CD14-positive monocyte (primary cell): ENCODE measurements around the gene TMEM86B. TPM values are rescaled to one million over a fixed set of nuclear protein-coding genes. Genes with fewer than 3 reads are reported as not detected.
A peak's percentile ranks its signal among the peaks of the same experiment; 100 is the strongest.

Experiments used
- DNase-seq, 3 donors: peaks; one replicate each; pipeline ENCODE4 v3.0.0-alpha.2; 2011 to 2022
- H2AFZ ChIP-seq: 2 replicates; pipeline ENCODE4 v1.6.0; 2012; ENCODE audit warnings: mild to moderate bottlenecking, low read depth, low read length, inconsistent platforms; ENCODE audit not compliant: insufficient read depth, poor library complexity, severe bottlenecking
- H3K27ac ChIP-seq, 2 donors: 1 replicate in 1 of 2; 2 replicates in 1 of 2; pipeline ENCODE4 v1.5.1; 2012 to 2013; ENCODE audit warnings: low read length in 2 of 2, control low read depth in 1 of 2, inconsistent platforms in 1 of 2, low read depth in 1 of 2, mild to moderate bottlenecking in 1 of 2
- H3K27me3 ChIP-seq, 2 donors: one replicate each; pipeline versions ENCODE4 v1.6.0 to v1.6.1; 2011 to 2013; ENCODE audit warnings: low read length in 2 of 2; ENCODE audit not compliant: control insufficient read depth in 2 of 2, insufficient read depth in 2 of 2
- H3K36me3 ChIP-seq, 2 donors: replicated peaks in 1 of 2; 1 replicate in 1 of 2; 2 replicates in 1 of 2; pipeline versions ENCODE4 v1.5.1 to v1.6.1; 2012 to 2013; ENCODE audit warnings: low read length in 2 of 2, control low read depth in 1 of 2, inconsistent platforms in 1 of 2, mild to moderate bottlenecking in 1 of 2; ENCODE audit not compliant: insufficient read depth in 2 of 2, control insufficient read depth in 1 of 2
- H3K4me1 ChIP-seq, 2 donors: 1 replicate in 1 of 2; 2 replicates in 1 of 2; pipeline versions ENCODE4 v1.5.1 to v1.6.1; 2012 to 2013; ENCODE audit warnings: low read length in 2 of 2, control low read depth in 1 of 2, inconsistent platforms in 1 of 2, mild to moderate bottlenecking in 1 of 2, moderate library complexity in 1 of 2; ENCODE audit not compliant: insufficient read depth in 2 of 2, control insufficient read depth in 1 of 2
- H3K4me2 ChIP-seq: replicated peaks from 2 replicates; pipeline ENCODE3; 2012; ENCODE audit warnings: low read length, moderate library complexity, mild to moderate bottlenecking; ENCODE audit not compliant: poor library complexity, severe bottlenecking; ENCODE audit errors: extremely low read depth
- H3K4me3 ChIP-seq, 3 experiments: fragments of 200-600 bp in 1 of 3; sonication (generic) in 1 of 3; replicated peaks in 1 of 3; 1 replicate in 2 of 3; 2 replicates in 1 of 3; pipeline ENCODE4 v1.5.1; 2011 to 2013; ENCODE audit warnings: low read length in 3 of 3, mild to moderate bottlenecking in 3 of 3, control low read depth in 2 of 3, low read depth in 2 of 3, inconsistent platforms in 1 of 3, moderate library complexity in 1 of 3
- H3K79me2 ChIP-seq: 2 replicates; pipeline ENCODE4 v1.6.0; 2012; ENCODE audit warnings: mild to moderate bottlenecking, control low read depth, inconsistent platforms, low read length, moderate library complexity; ENCODE audit not compliant: insufficient read depth
- H3K9ac ChIP-seq: 2 replicates; pipeline ENCODE4 v1.6.0; 2017; ENCODE audit warnings: low read length, mild to moderate bottlenecking; ENCODE audit not compliant: insufficient read depth, poor library complexity, severe bottlenecking
- H3K9me3 ChIP-seq, 2 donors: replicated peaks in 1 of 2; 1 replicate in 1 of 2; 2 replicates in 1 of 2; pipeline versions ENCODE4 v1.5.1 to v1.6.1; 2012 to 2013; ENCODE audit warnings: low read length in 2 of 2, control low read depth in 1 of 2; ENCODE audit not compliant: control insufficient read depth in 1 of 2, insufficient read depth in 1 of 2
- H4K20me1 ChIP-seq: 2 replicates; pipeline ENCODE4 v1.6.0; 2012; ENCODE audit warnings: mild to moderate bottlenecking, low read length, control low read depth, moderate library complexity; ENCODE audit not compliant: insufficient read depth
- H3K27ac Mint-ChIP-seq, 7 donors: one replicate each; pipeline ENCODE4 v1.8.0; 2020; ENCODE audit warnings: mild to moderate bottlenecking in 7 of 7, mixed read lengths in 7 of 7, moderate library complexity in 6 of 7, inconsistent platforms in 2 of 7
- H3K27me3 Mint-ChIP-seq, 3 donors: one replicate each; pipeline ENCODE4 v1.8.0; 2021 to 2022; ENCODE audit warnings: low read depth in 3 of 3, mild to moderate bottlenecking in 3 of 3, mixed read lengths in 3 of 3, moderate library complexity in 3 of 3, inconsistent platforms in 1 of 3
- H3K36me3 Mint-ChIP-seq, 2 donors: one replicate each; pipeline ENCODE4 v1.8.0; 2020; ENCODE audit warnings: mixed read lengths in 2 of 2, inconsistent platforms in 1 of 2, mild to moderate bottlenecking in 1 of 2
- H3K4me1 Mint-ChIP-seq: one replicate; pipeline ENCODE4 v1.8.0; 2020; ENCODE audit warnings: mild to moderate bottlenecking, mixed read lengths
- H3K4me3 Mint-ChIP-seq, 2 donors: one replicate each; pipeline ENCODE4 v1.8.0; 2020; ENCODE audit warnings: mild to moderate bottlenecking in 2 of 2, mixed read lengths in 2 of 2, moderate library complexity in 1 of 2
- H3K9me3 Mint-ChIP-seq, 7 donors: one replicate each; pipeline ENCODE4 v1.8.0; 2020 to 2022; ENCODE audit warnings: mixed read lengths in 7 of 7, mild to moderate bottlenecking in 6 of 7, moderate library complexity in 6 of 7, inconsistent platforms in 2 of 7
- WGBS: methylation state at CpG from one replicate; pipeline ENCODE4 v1.1.5; 2013; ENCODE audit warnings: missing lambda C conversion rate; ENCODE audit not compliant: insufficient coverage; 5-methylcytosine and 5-hydroxymethylcytosine counted together
- intact Hi-C, 2 donors: fragments of 100-400 bp; cut with micrococcal nuclease; formaldehyde crosslinking; loops; one replicate each; pipeline versions ENCODE4 v1.15.0 to v1.15.1; 2023
- polyA plus RNA-seq, 3 donors: library from polyadenylated mRNA; depleted of rRNA in 1 of 3; unstranded in 2 of 3; stranded (reverse) in 1 of 3; fragments of 300-500 nt in 2 of 3; fragments of >200 nt in 1 of 3; fragmentation: Illumina TruSeq in 2 of 3; gene quantifications; 1 replicate in 2 of 3; 2 replicates in 1 of 3; pipeline ENCODE4 v1.2.3, GENCODE V29; 2012 to 2021
- TF ChIP-seq, protein P1 (sequence below): fragments of 200-600 bp; IDR thresholded peaks from one replicate; pipeline ENCODE4 v1.8.0; 2022; ENCODE audit warnings: antibody characterized with exemption, mild to moderate bottlenecking

TMEM86B gene
- polyA plus RNA-seq, 3 donors = 0.16 to 10.7 (median 0.38) TPM

DNA sequence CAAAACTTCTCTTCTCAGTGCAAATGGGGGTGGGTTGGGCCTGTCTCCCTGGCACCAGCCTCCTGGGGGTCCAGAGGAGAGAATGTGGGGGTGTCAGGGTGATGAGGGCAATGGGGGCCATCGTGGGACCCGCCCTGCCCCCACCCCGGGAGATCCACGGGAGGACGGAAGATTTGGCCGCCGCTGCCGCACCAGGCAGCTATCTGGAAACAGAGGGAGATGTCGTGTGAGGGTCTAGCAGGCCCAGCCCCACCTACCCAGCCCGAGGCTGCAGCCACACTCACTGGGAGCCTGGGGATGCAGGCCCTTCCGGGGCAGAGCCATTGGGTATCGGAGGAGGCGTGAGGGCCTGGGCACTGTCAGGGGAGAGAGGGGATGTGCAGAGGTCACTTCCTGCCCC lies 1.8 kb upstream of the TMEM86B start:
- TF ChIP-seq, protein P1, sequence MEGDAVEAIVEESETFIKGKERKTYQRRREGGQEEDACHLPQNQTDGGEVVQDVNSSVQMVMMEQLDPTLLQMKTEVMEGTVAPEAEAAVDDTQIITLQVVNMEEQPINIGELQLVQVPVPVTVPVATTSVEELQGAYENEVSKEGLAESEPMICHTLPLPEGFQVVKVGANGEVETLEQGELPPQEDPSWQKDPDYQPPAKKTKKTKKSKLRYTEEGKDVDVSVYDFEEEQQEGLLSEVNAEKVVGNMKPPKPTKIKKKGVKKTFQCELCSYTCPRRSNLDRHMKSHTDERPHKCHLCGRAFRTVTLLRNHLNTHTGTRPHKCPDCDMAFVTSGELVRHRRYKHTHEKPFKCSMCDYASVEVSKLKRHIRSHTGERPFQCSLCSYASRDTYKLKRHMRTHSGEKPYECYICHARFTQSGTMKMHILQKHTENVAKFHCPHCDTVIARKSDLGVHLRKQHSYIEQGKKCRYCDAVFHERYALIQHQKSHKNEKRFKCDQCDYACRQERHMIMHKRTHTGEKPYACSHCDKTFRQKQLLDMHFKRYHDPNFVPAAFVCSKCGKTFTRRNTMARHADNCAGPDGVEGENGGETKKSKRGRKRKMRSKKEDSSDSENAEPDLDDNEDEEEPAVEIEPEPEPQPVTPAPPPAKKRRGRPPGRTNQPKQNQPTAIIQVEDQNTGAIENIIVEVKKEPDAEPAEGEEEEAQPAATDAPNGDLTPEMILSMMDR = no peak
- WGBS = 80% methylated on average over 1 of the region's 13 CpGs
- peaks cover 83 to 92% of the 10 kb centered on the region in 2 donors for H3K36me3 ChIP-seq
- H3K79me2 ChIP-seq = peaks cover 20% of the 10 kb centered on the region
- no peak for DNase-seq
- Mint-ChIP-seq H3K27ac (peak overlapping the region in 1 of 7 donors; percentile 42), H3K4me3 (no peak overlapping the region), H3K9me3 (peaks cover 0 to 2% (median 0%) of the 10 kb centered on the region in 7 donors), H3K4me1 (peaks cover 5% of the 10 kb centered on the region), H3K27me3 (peaks cover 0 to 3% (median 0%) of the 10 kb centered on the region in 3 donors), H3K36me3 (peaks cover 66 to 83% of the 10 kb centered on the region in 2 donors)
- no peak overlapping the region for H2AFZ ChIP-seq
- peaks cover 98% of the 10 kb centered on the region for H4K20me1 ChIP-seq
- H3K27ac ChIP-seq = no peak overlapping the region
- no peak overlapping the region for H3K4me3 ChIP-seq
- no peak overlapping the region for H3K4me2 ChIP-seq
- H3K9me3 ChIP-seq = no peaks in the 10 kb centered on the region
- no peaks in the 10 kb centered on the region for H3K4me1 ChIP-seq
- no peaks in the 10 kb centered on the region for H3K27me3 ChIP-seq
- H3K9ac ChIP-seq = no peak overlapping the region
- intact Hi-C loops = no loop called here

DNA sequence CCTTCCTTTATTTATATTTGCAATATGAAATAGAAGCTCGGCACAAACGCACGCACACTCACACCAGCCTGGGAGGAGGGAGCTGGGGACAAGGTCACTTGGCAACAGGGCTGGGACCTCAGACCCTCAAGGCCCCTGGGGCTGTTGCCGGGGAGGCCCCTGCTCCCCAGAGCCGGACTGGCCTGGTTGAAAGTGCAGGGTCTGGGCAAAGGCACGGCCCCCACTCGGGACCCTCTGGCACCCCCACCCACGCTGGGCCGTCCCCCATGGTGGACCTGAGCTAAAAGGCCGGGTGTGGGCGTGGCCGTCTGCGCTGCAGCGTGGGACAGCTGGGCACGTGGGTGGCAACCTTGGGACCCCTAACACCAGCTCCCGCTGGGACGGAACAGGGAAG lies 1.2 kb upstream of the TMEM86B start:
- H3K4me3 ChIP-seq = no peak overlapping the region
- no peak overlapping the region for H3K9ac ChIP-seq
- 89% methylated on average over 9 of the region's 17 CpGs for WGBS
- peaks cover 0 to 2% (median 0%) of the 10 kb centered on the region in 7 donors for H3K9me3 Mint-ChIP-seq
- H3K36me3 Mint-ChIP-seq = peaks cover 60 to 77% of the 10 kb centered on the region in 2 donors
- H3K27me3 Mint-ChIP-seq = peaks cover 0 to 3% (median 0%) of the 10 kb centered on the region in 3 donors
- H3K4me1 ChIP-seq = no peaks in the 10 kb centered on the region
- no peak overlapping the region for H3K4me3 Mint-ChIP-seq
- H3K36me3 ChIP-seq = peaks cover 78 to 86% of the 10 kb centered on the region in 2 donors
- no peak overlapping the region for H3K27ac ChIP-seq
- H3K9me3 ChIP-seq = no peaks in the 10 kb centered on the region
- H2AFZ ChIP-seq = no peak overlapping the region
- H3K27me3 ChIP-seq = no peaks in the 10 kb centered on the region
- intact Hi-C loops = no loop called here
- H3K4me1 Mint-ChIP-seq = peaks cover 5% of the 10 kb centered on the region
- no peak overlapping the region for H3K27ac Mint-ChIP-seq
- TF ChIP-seq, protein P1 = no peak
- peaks cover 20% of the 10 kb centered on the region for H3K79me2 ChIP-seq
- H3K4me2 ChIP-seq = no peak overlapping the region
- H4K20me1 ChIP-seq = peaks cover 96% of the 10 kb centered on the region
- no peak for DNase-seq
